RWPE2 (cell line): ENCODE data around the gene CPEB1.
"Not testable (repeated sequence)": the region's sequence is repeated elsewhere in the genome, so short reads cannot be mapped to it uniquely, and the experiment has no call there.

Experiments
- ATAC-seq: fragments of 200-7000 bp; cut with Tn5 transposase; 3 replicates; pipeline ENCODE4 v1.9.1; 2021; ENCODE audit warnings: low read depth
- DNase-seq: peaks from one replicate; pipeline ENCODE4 v3.0.0-alpha.2; 2020; ENCODE audit warnings: low spot score
- H3K27ac ChIP-seq: fragments of 450-650 bp; 2 replicates; pipeline ENCODE4 v1.5.1; 2017; ENCODE audit warnings: mild to moderate bottlenecking; ENCODE audit not compliant: poor library complexity, severe bottlenecking
- H3K27me3 ChIP-seq: fragments of 250-450 bp; sonication (Bioruptor Pico); 2 replicates; pipeline ENCODE4 v1.5.1; 2021; ENCODE audit warnings: mild to moderate bottlenecking, moderate library complexity; ENCODE audit not compliant: insufficient read depth, poor library complexity, severe bottlenecking
- H3K36me3 ChIP-seq: fragments of 250-450 bp; sonication (Bioruptor Pico); 2 replicates; pipeline ENCODE4 v1.5.1; 2020; ENCODE audit warnings: low read depth, mild to moderate bottlenecking, moderate library complexity
- H3K4me1 ChIP-seq: fragments of 250-450 bp; sonication (Bioruptor Pico); 2 replicates; pipeline ENCODE4 v1.5.1; 2021; ENCODE audit warnings: mild to moderate bottlenecking, moderate library complexity; ENCODE audit not compliant: insufficient read depth, poor library complexity, severe bottlenecking
- H3K4me3 ChIP-seq: fragments of 250-450 bp; sonication (Bioruptor Pico); 2 replicates; pipeline ENCODE4 v1.5.1; 2021; ENCODE audit warnings: mild to moderate bottlenecking, moderate library complexity; ENCODE audit not compliant: severe bottlenecking
- H3K9me3 ChIP-seq: fragments of 250-450 bp; sonication (Bioruptor Pico); 2 replicates; pipeline ENCODE4 v1.5.1; 2021; ENCODE audit warnings: mild to moderate bottlenecking, moderate library complexity; ENCODE audit not compliant: severe bottlenecking
- CTCF ChIP-seq: fragments of 450-650 bp; IDR thresholded peaks from one replicate; pipeline ENCODE4 v1.5.1; 2017; ENCODE audit warnings: mild to moderate bottlenecking, moderate library complexity; ENCODE audit not compliant: poor library complexity, severe bottlenecking

The CPEB1 gene

GRCh38 chr15:82647835-82648256 is 683 bp upstream of the CPEB1 start:
- peaks cover 66% of the 10 kb centered on the region for H3K27me3 ChIP-seq
- no peaks in the 10 kb centered on the region for H3K36me3 ChIP-seq
- peak overlapping the region; percentile 29 for H3K4me3 ChIP-seq
- TF ChIP-seq CTCF: no peak
- H3K27ac ChIP-seq: no peak overlapping the region
- DNase-seq (no peak), ATAC-seq (peak; percentile 20; the same call in 2 of the 3 replicates)
- H3K9me3 ChIP-seq: no peaks in the 10 kb centered on the region
- H3K4me1 ChIP-seq: no peaks in the 10 kb centered on the region

GRCh38 chr15:82646250-82647044 is 716 bp downstream of the CPEB1 start:
- H3K4me1 ChIP-seq: no peaks in the 10 kb centered on the region
- no peak for TF ChIP-seq CTCF
- DNase-seq (no peak), ATAC-seq (peak; percentile 43)
- no peak overlapping the region for H3K4me3 ChIP-seq
- no peaks in the 10 kb centered on the region for H3K36me3 ChIP-seq
- peaks cover 80% of the 10 kb centered on the region for H3K27me3 ChIP-seq
- no peak overlapping the region for H3K27ac ChIP-seq
- H3K9me3 ChIP-seq: no peaks in the 10 kb centered on the region

- ATAC-seq, H3K27ac ChIP-seq: not testable (repeated sequence)
These were observed 2.0 kb downstream of the CPEB1 start for GRCh38 chr15:82644967-82645852.

GRCh38 chr15:82643992-82644391 is 3.2 kb downstream of the CPEB1 start:
- Histone ChIP-seq H3K27ac (no peak overlapping the region), H3K4me3 (no peak overlapping the region), H3K36me3 (no peaks in the 10 kb centered on the region), H3K9me3 (no peaks in the 10 kb centered on the region), H3K4me1 (no peaks in the 10 kb centered on the region), H3K27me3 (peaks cover 91% of the 10 kb centered on the region)
- no peak for ATAC-seq
- no peak for DNase-seq
- TF ChIP-seq CTCF: no peak

More at GRCh38 chr15:82644967-82645852, 2.0 kb downstream of the CPEB1 start:
- not testable (repeated sequence) for H3K4me1 ChIP-seq, H3K4me3 ChIP-seq, DNase-seq, H3K9me3 ChIP-seq, H3K36me3 ChIP-seq
- H3K27me3 ChIP-seq: peaks cover 93% of the 10 kb centered on the region

GRCh38 chr15:82642656-82643055 is 4.5 kb downstream of the CPEB1 start:
- no peak overlapping the region for H3K27ac ChIP-seq
- H3K4me3 ChIP-seq: no peak overlapping the region
- no peak for TF ChIP-seq CTCF
- H3K4me1 ChIP-seq: no peaks in the 10 kb centered on the region
- DNase-seq (no peak), ATAC-seq (no peak)
- no peaks in the 10 kb centered on the region for H3K36me3 ChIP-seq
- H3K9me3 ChIP-seq: no peaks in the 10 kb centered on the region
- H3K27me3 ChIP-seq: peaks cover 91% of the 10 kb centered on the region
